Body of pancreas (tissue), 4 donors: ENCODE measurements around the gene FAM24B. TPM values are rescaled to one million over a fixed set of nuclear protein-coding genes. Genes with fewer than 3 reads are reported as not detected.
"Not testable (repeated sequence)": the region's sequence is repeated elsewhere in the genome, so short reads cannot be mapped to it uniquely, and the experiment has no call there.

Experiments used
- ATAC-seq: fragments of 150-250 bp; one replicate; pipeline ENCODE4 v1.9.1; 2016
- DNase-seq, 4 donors: peaks; one replicate each; pipeline ENCODE4 v3.0.0-alpha.2; 2019
- H3K27ac ChIP-seq, 4 donors: fragments of 200-600 bp; sonication (generic); 1 replicate in 3 of 4; 2 replicates in 1 of 4; pipeline versions ENCODE4 v1.5.1 to v1.6.1; 2016 to 2019; ENCODE audit warnings: mild to moderate bottlenecking in 1 of 4, mixed read lengths in 1 of 4, moderate library complexity in 1 of 4
- H3K27me3 ChIP-seq, 2 donors: fragments of 200-600 bp; sonication (generic); one replicate each; pipeline ENCODE4 v1.6.0; 2016; ENCODE audit warnings: mild to moderate bottlenecking in 1 of 2
- H3K36me3 ChIP-seq, 2 donors: fragments of 200-600 bp; sonication (generic); replicated peaks in 1 of 2; 2 replicates each; pipeline ENCODE4 v1.5.1; 2016; ENCODE audit warnings: low read depth in 2 of 2; ENCODE audit not compliant: insufficient read depth in 1 of 2
- H3K4me1 ChIP-seq: fragments of 200-600 bp; sonication (generic); one replicate; pipeline ENCODE4 v1.6.0; 2016
- H3K4me3 ChIP-seq, 2 donors: fragments of 200-600 bp; sonication (generic); 1 replicate in 1 of 2; 2 replicates in 1 of 2; pipeline ENCODE4 v1.5.1; 2016 to 2019
- H3K9me3 ChIP-seq, 3 donors: fragments of 200-600 bp; sonication (generic); 1 replicate in 2 of 3; 2 replicates in 1 of 3; pipeline ENCODE4 v1.5.1; 2016
- POLR2A ChIP-seq, 3 donors: fragments of 450-650 bp; IDR thresholded peaks; one replicate each; pipeline ENCODE4 v1.6.1; 2016; ENCODE audit warnings: antibody characterized with exemption in 3 of 3, mild to moderate bottlenecking in 2 of 3
- WGBS, 2 donors: methylation state at CpG; one replicate each; pipeline ENCODE4 v1.1.5; 2017; 5-methylcytosine and 5-hydroxymethylcytosine counted together
- intact Hi-C: fragments of 100-400 bp; cut with DNase I; formaldehyde crosslinking; loops from one replicate; pipeline ENCODE4 v1.15.1; 2023
- total RNA-seq, 2 donors: library from RNA; depleted of rRNA; stranded (reverse); fragments of >200 nt; gene quantifications; one replicate each; pipeline ENCODE4 v1.1.0, GENCODE V29; 2016
- TF ChIP-seq, protein P1 (sequence below), 7 experiments: fragments of 450-650 bp in 4 of 7; fragments of 200-600 bp in 3 of 7; sonication (generic) in 3 of 7; IDR thresholded peaks; one replicate each; pipeline ENCODE4 v1.5.1; 2016 to 2019; ENCODE audit warnings: antibody characterized with exemption in 7 of 7

Gene FAM24B
- 1 to 10 TPM; 4.3 to 7.0 TPM for total RNA-seq

DNA sequence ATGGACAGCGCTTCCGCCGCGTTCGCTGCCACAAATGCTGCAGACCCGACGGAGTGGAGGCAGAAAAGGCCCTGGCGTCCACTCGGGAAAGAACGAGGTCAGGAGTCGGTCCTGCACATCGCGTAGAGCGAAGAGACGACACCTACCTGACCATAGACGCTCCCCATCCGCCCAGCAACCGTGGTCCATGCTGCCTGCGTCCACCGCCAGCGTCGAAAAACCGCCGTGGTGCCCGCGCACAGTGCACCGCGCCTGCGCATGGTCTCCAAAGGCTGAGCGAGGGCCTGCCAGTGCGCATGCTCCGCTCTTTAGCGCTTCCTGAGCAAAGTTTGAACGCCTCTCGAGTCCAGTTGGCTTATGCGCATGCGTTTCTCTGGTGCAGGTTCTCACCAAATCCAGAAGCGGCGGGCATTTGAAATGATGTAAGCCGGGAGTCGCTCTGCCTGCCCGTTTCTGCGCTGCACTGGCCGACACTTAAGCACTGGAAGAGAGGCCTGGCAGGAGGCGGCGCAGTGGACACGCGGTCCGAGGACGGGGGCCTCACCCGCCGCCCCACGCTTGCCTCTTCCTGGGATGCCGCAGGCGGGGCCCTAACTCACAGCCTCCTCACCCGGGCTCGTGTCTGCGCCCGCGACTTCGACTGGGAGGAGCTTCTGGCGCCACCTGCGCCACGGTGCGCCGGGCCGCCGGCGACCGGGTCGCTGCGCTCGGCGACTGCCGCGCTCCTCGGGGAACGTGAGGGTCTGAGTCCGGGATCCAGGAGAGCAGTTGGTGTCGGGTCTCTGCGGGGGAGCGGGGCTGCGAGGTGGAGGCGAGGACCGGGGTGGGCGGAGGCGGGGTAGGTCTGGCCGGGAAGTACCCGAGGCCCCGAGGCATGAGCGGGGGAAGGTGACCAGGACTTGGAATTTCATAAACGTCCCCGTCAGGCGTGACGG is at the start of gene FAM24B:
Gene FAM24B (minus strand): TSS at position 243 of the 935 bp plus-strand sequence. CDS start 29,066 bp downstream, outside the sequence.
- DNase-seq (peak; percentile 97 to 99 (median 99)), ATAC-seq (peak; percentile 97)
- H3K4me1 ChIP-seq = peaks cover 46% of the 10 kb centered on the region
- TF ChIP-seq, protein P1, sequence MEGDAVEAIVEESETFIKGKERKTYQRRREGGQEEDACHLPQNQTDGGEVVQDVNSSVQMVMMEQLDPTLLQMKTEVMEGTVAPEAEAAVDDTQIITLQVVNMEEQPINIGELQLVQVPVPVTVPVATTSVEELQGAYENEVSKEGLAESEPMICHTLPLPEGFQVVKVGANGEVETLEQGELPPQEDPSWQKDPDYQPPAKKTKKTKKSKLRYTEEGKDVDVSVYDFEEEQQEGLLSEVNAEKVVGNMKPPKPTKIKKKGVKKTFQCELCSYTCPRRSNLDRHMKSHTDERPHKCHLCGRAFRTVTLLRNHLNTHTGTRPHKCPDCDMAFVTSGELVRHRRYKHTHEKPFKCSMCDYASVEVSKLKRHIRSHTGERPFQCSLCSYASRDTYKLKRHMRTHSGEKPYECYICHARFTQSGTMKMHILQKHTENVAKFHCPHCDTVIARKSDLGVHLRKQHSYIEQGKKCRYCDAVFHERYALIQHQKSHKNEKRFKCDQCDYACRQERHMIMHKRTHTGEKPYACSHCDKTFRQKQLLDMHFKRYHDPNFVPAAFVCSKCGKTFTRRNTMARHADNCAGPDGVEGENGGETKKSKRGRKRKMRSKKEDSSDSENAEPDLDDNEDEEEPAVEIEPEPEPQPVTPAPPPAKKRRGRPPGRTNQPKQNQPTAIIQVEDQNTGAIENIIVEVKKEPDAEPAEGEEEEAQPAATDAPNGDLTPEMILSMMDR (IDR thresholded peaks at IDR 0.05) = peak in 1 of 7 experiments; percentile 3
- TF ChIP-seq POLR2A (IDR thresholded peaks at IDR 0.05) = peak; percentile 56 to 76 (median 72)
- no peaks in the 10 kb centered on the region for H3K36me3 ChIP-seq
- H3K9me3 ChIP-seq = no peaks in the 10 kb centered on the region
- peak within 1 kb of the TSS; percentile 65 to 88 (median 81) for H3K27ac ChIP-seq
- H3K27me3 ChIP-seq = no peaks in the 10 kb centered on the region
- 0 to 1% methylated on average over 24 to 91 of the region's 95 CpGs for WGBS, 2 donors
- intact Hi-C loops = no loop called here
- peak within 1 kb of the TSS; percentile 8 to 33 for H3K4me3 ChIP-seq

GRCh38 chr10:122915700-122916099 is 36.3 kb upstream of the FAM24B start:
- TF ChIP-seq, protein P1 (IDR thresholded peaks at IDR 0.05) = no peak
- no peak for TF ChIP-seq POLR2A (IDR thresholded peaks at IDR 0.05)
- Histone ChIP-seq H3K4me1 (no peaks in the 10 kb centered on the region), H3K9me3 (no peaks in the 10 kb centered on the region), H3K36me3 (no peaks in the 10 kb centered on the region), H3K27ac (no peak overlapping the region), H3K27me3 (no peaks in the 10 kb centered on the region), H3K4me3 (no peak overlapping the region)
- ATAC-seq (no peak), DNase-seq (no peak)
- WGBS, 2 donors = 88 to 92% methylated on average over 1 to 2 of the region's 2 CpGs
- intact Hi-C loops = no loop called here

DNA sequence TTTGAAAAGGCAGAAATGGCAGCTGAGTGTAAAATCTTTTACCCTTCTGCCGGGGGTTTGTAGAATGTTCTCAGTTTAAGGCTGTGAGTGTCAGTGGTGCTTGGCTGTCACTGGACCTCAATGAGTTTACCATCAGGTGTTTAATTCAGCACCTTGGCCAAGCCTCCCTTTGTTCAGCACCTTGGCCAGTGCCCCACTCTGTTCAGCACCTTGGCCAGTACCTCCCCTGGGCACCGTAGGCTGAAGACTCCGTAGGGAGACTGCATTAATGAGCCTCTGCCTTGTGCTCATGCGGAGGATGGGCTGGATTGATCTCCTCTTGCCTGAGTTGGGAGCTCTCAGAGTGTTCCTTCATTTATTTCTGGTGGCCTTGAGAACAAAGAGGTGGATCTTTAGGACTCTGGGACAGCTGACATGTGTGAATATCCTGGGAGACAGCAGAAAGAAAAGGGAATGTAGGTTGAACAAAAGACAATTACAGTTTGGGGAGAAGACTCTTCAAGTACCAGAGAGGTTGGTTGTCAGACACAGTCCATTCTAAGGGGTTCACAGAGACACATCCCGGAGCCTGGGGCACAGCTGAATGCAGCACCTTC is 32.6 kb upstream of the FAM24B start:
- intact Hi-C loops = no loop called here
- Histone ChIP-seq H3K4me1 (no peaks in the 10 kb centered on the region), H3K9me3 (no peaks in the 10 kb centered on the region), H3K36me3 (no peaks in the 10 kb centered on the region), H3K4me3 (no peak overlapping the region), H3K27ac (no peak overlapping the region), H3K27me3 (no peaks in the 10 kb centered on the region)
- WGBS, 2 donors = 19 to 29% methylated on average over 5 of the region's 5 CpGs
- ATAC-seq (peak; percentile 56), DNase-seq (peak; percentile 42 to 65 (median 50))
- TF ChIP-seq, protein P1 (IDR thresholded peaks at IDR 0.05) = no peak
- TF ChIP-seq POLR2A (IDR thresholded peaks at IDR 0.05) = no peak

GRCh38 chr10:122910310-122910709 is 30.9 kb upstream of the FAM24B start, which contains the start of gene FAM24A:
FAM24A (plus strand) TSS chr10:122910610; CDS start chr10:122911635, 1,025 bp downstream.
- ATAC-seq (no peak), DNase-seq (no peak)
- 60 to 73% methylated on average over 1 of the region's 1 CpG for WGBS, 2 donors
- Histone ChIP-seq H3K9me3 (no peaks in the 10 kb centered on the region), H3K4me3 (no peak within 1 kb of the TSS), H3K4me1 (no peaks in the 10 kb centered on the region), H3K36me3 (no peaks in the 10 kb centered on the region), H3K27ac (no peak within 1 kb of the TSS), H3K27me3 (no peaks in the 10 kb centered on the region)
- intact Hi-C loops = no loop called here
- TF ChIP-seq POLR2A (IDR thresholded peaks at IDR 0.05) = no peak
- TF ChIP-seq, protein P1 (IDR thresholded peaks at IDR 0.05) = no peak

GRCh38 chr10:122903861-122904260 is 24.5 kb upstream of the FAM24B start:
- intact Hi-C loops, H3K27me3 ChIP-seq, H3K27ac ChIP-seq, H3K9me3 ChIP-seq, H3K4me3 ChIP-seq, H3K4me1 ChIP-seq, DNase-seq, ATAC-seq, H3K36me3 ChIP-seq: not testable (repeated sequence)
- WGBS, 2 donors = 70 to 76% methylated on average over 4 of the region's 4 CpGs
